Lung (tissue), 12 donors: ENCODE measurements around the gene OMP. TPM values are rescaled to one million over a fixed set of nuclear protein-coding genes. Genes with fewer than 3 reads are reported as not detected.

Experiments
- ATAC-seq: fragments of 200-7000 bp; cut with Tn5 transposase; one replicate; pipeline ENCODE4 v1.9.1; 2020; ENCODE audit warnings: moderate number of reproducible peaks; ENCODE audit not compliant: insufficient read depth, low FRiP score
- DNase-seq, 3 donors: peaks; one replicate each; pipeline ENCODE4 v3.0.0-alpha.2; 2013 to 2017
- H3K27ac ChIP-seq, 2 donors: one replicate each; pipeline ENCODE4 v1.5.1; 2013; ENCODE audit warnings: mild to moderate bottlenecking in 2 of 2, moderate library complexity in 2 of 2, control low read depth in 1 of 2, inconsistent platforms in 1 of 2, low read depth in 1 of 2, low read length in 1 of 2
- H3K27me3 ChIP-seq, 3 donors: one replicate each; pipeline ENCODE4 v1.5.1; 2013; ENCODE audit warnings: low read length in 2 of 3; ENCODE audit not compliant: control insufficient read depth in 3 of 3, insufficient read depth in 3 of 3
- H3K36me3 ChIP-seq, 4 donors: one replicate each; pipeline ENCODE4 v1.5.1; 2013; ENCODE audit warnings: low read length in 4 of 4, mild to moderate bottlenecking in 1 of 4, moderate library complexity in 1 of 4; ENCODE audit not compliant: control insufficient read depth in 4 of 4, insufficient read depth in 4 of 4
- H3K4me1 ChIP-seq, 5 donors: one replicate each; pipeline ENCODE4 v1.5.1; 2013; ENCODE audit warnings: low read length in 5 of 5, mild to moderate bottlenecking in 2 of 5, moderate library complexity in 1 of 5; ENCODE audit not compliant: control insufficient read depth in 5 of 5, insufficient read depth in 5 of 5
- H3K4me3 ChIP-seq: one replicate; pipeline ENCODE4 v1.5.1; 2013; ENCODE audit warnings: mild to moderate bottlenecking, control low read depth, moderate library complexity
- H3K9ac ChIP-seq, 2 donors: one replicate each; pipeline ENCODE4 v1.5.1; 2013; ENCODE audit warnings: low read length in 2 of 2, control low read depth in 1 of 2; ENCODE audit not compliant: insufficient read depth in 1 of 2
- H3K9me3 ChIP-seq, 4 donors: one replicate each; pipeline ENCODE4 v1.5.1; 2013; ENCODE audit warnings: low read length in 3 of 4, mild to moderate bottlenecking in 1 of 4, moderate library complexity in 1 of 4; ENCODE audit not compliant: control insufficient read depth in 4 of 4, insufficient read depth in 3 of 4
- WGBS, 2 donors: extraction: QIAGEN DNeasy Blood & Tissue Kit; methylation state at CpG; one replicate each; pipeline ENCODE4 v1.1.7; 2013; 5-methylcytosine and 5-hydroxymethylcytosine counted together
- polyA plus RNA-seq, 2 donors: library from polyadenylated mRNA; stranded (reverse); fragments of 200-250 nt; gene quantifications; one replicate each; pipeline ENCODE4 v1.2.1, GENCODE V29; 2013
- total RNA-seq, 2 donors: library from RNA; depleted of rRNA in 1 of 2; stranded (reverse); fragments of >200 nt in 1 of 2; gene quantifications; one replicate each; pipeline ENCODE4 v1.2.1, GENCODE V29; 2014 to 2021
- TF ChIP-seq, protein P1 (sequence below): IDR thresholded peaks from 2 replicates; pipeline ENCODE4 v1.5.1; 2012; ENCODE audit warnings: mild to moderate bottlenecking; ENCODE audit errors: control extremely low read depth, extremely low read depth
- donor health status: control.
- donor health status: control.
- donor health status: Bipolar disorder and iron deficiency.
- donor health status: healthy.
- donor health status: DM: yes; HTN: yes; CAD: no.

Gene OMP
- total and polyA plus RNA-seq, 4 donors: 0.37 to 0.74 (median 0.61) TPM; not detected in 1

DNA sequence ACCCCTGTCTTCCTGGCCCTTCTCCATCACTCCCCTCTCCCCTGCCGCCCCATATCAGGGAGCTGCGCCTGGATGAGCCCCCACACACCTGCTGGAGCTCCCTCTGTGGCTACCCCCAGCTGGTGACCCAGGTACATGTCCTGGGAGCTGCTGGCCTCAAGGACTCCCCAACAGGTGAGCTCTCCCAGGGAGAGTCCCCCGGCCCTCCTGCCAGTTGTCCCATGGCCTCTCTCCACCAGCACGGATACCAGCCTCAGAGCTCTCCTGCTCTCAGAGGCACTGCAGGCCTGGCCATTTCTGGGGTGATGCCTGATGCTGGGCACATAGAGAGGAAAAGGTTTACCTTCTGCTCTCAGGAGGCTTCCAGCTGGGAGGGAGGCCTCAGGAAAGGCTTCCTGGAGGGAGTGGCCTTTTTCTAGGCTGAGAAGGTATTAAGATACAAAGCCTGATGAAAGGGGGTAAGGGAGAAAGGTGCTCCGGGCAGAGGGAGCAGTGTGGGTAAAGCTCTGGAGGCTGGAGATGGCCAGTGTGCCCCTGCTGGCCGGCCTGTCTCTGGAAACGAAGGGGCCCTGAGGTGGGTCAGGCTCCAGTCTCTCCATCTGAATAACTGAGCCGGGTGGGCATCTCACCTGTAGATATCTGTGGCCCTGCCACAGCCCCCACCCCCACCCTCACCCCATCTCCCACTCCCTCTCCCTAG, 19.4 kb downstream of the OMP start:
- Histone ChIP-seq H3K9me3 (no peaks in the 10 kb centered on the region), H3K9ac (no peak overlapping the region), H3K27ac (no peak overlapping the region), H3K4me3 (no peak overlapping the region), H3K36me3 (peaks cover 0 to 10% (median 0%) of the 10 kb centered on the region in 4 donors), H3K4me1 (peaks cover 0 to 3% (median 0%) of the 10 kb centered on the region in 5 donors), H3K27me3 (no peaks in the 10 kb centered on the region)
- TF ChIP-seq, protein P1, sequence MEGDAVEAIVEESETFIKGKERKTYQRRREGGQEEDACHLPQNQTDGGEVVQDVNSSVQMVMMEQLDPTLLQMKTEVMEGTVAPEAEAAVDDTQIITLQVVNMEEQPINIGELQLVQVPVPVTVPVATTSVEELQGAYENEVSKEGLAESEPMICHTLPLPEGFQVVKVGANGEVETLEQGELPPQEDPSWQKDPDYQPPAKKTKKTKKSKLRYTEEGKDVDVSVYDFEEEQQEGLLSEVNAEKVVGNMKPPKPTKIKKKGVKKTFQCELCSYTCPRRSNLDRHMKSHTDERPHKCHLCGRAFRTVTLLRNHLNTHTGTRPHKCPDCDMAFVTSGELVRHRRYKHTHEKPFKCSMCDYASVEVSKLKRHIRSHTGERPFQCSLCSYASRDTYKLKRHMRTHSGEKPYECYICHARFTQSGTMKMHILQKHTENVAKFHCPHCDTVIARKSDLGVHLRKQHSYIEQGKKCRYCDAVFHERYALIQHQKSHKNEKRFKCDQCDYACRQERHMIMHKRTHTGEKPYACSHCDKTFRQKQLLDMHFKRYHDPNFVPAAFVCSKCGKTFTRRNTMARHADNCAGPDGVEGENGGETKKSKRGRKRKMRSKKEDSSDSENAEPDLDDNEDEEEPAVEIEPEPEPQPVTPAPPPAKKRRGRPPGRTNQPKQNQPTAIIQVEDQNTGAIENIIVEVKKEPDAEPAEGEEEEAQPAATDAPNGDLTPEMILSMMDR: no peak
- no peak for DNase-seq
- 95% methylated on average over 8 of the region's 8 CpGs for WGBS, 2 donors
- ATAC-seq: no peak

DNA sequence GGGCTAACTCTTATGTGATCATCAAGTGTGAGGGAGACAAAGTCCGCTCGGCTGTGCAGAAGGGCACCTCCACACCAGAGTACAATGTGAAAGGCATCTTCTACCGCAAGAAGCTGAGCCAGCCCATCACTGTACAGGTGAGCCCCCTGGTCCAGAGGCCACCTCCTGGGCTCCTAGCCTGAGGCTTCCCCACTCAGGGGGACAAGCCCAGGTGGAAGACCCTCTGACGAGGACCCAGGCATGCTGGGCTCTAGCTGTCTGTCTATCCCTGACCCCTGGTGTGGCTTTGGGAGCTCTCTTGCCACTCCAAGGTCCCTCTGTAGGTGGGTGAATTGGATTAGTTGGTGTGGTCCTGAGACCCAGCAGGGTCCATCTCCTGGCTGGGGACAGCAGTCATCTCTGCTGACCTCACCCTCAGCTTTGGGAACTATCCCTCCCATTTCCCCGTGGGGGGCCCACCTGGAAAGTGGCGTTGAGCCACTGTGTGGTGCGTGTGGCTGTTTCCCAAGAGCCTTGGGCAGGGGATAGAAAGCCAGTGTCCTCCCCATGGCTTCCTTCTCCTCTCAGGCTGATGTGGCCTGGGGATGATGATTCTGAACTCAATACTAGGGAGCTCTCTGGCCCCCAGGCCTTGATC, 20.1 kb downstream of the OMP start:
- Histone ChIP-seq H3K9me3 (no peaks in the 10 kb centered on the region), H3K27ac (no peak overlapping the region), H3K27me3 (no peaks in the 10 kb centered on the region), H3K4me1 (peaks cover 0 to 10% (median 0%) of the 10 kb centered on the region in 5 donors), H3K36me3 (peaks cover 0 to 10% (median 0%) of the 10 kb centered on the region in 4 donors), H3K4me3 (no peak overlapping the region), H3K9ac (no peak overlapping the region)
- ATAC-seq (no peak), DNase-seq (no peak)
- TF ChIP-seq, protein P1: no peak
- WGBS, 2 donors: 90% methylated on average over 7 of the region's 7 CpGs

DNA sequence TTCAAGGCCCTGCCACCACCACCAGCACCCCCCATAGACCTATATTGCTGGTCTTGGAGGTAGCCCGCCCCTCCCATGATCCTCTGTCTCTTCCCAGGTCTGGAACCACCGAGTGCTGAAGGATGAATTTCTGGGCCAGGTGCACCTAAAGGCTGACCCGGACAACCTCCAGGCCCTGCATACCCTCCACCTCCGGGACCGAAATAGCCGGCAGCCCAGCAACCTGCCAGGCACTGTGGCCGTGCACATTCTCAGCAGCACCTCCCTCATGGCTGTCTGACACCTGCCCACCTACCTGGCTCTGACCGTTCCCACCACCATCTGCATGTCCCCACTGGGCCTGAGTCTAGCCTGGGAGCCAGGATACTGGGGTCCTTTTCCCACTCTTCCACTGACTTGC, 21.0 kb downstream of the OMP start:
- TF ChIP-seq, protein P1: no peak
- Histone ChIP-seq H3K9ac (no peak overlapping the region), H3K4me3 (no peak overlapping the region), H3K36me3 (peaks cover 0 to 9% (median 0%) of the 10 kb centered on the region in 4 donors), H3K9me3 (no peaks in the 10 kb centered on the region), H3K4me1 (peaks cover 0 to 18% (median 0%) of the 10 kb centered on the region in 5 donors), H3K27me3 (no peaks in the 10 kb centered on the region), H3K27ac (no peak overlapping the region)
- 91 to 96% methylated on average over 8 of the region's 8 CpGs for WGBS, 2 donors
- DNase-seq (no peak), ATAC-seq (no peak)
